PC-9 (cell line): ENCODE data around the gene NTM.

Source experiments
- EZH2 ChIP-seq: fragments of 200-600 bp; sonication (generic); IDR thresholded peaks from 2 replicates; pipeline ENCODE4 v1.8.0; 2017; ENCODE audit warnings: antibody characterized with exemption, low read depth
- TF ChIP-seq, protein P1 (sequence below): fragments of 200-600 bp; sonication (generic); conservative IDR thresholded peaks from 2 replicates; pipeline ENCODE4 v1.6.1; 2017; ENCODE audit warnings: mixed run types, antibody characterized with exemption, mild to moderate bottlenecking, moderate library complexity

DNA sequence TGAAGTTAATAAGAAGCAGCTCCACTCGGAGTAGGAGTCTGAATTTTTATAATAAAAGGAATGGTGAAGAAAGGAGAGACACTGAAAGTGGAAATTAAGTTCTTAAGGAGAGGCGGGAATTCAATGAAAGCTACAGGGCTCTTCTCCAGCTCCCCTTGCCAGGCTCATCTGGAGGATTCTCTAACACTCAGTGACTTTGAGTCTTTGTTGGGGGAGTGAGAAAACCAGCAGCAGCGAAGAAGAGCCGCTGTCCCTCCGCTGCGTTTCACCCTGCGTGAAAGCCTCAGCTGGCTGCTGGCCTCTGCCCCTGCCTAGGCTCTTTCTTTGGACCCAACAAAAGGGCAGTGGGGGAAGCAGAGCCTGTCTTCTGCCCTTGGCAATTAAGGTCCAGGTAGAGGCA is 113.0 kb downstream of the NTM start:
- TF ChIP-seq, protein P1, sequence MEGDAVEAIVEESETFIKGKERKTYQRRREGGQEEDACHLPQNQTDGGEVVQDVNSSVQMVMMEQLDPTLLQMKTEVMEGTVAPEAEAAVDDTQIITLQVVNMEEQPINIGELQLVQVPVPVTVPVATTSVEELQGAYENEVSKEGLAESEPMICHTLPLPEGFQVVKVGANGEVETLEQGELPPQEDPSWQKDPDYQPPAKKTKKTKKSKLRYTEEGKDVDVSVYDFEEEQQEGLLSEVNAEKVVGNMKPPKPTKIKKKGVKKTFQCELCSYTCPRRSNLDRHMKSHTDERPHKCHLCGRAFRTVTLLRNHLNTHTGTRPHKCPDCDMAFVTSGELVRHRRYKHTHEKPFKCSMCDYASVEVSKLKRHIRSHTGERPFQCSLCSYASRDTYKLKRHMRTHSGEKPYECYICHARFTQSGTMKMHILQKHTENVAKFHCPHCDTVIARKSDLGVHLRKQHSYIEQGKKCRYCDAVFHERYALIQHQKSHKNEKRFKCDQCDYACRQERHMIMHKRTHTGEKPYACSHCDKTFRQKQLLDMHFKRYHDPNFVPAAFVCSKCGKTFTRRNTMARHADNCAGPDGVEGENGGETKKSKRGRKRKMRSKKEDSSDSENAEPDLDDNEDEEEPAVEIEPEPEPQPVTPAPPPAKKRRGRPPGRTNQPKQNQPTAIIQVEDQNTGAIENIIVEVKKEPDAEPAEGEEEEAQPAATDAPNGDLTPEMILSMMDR, result no peak
- TF ChIP-seq EZH2, result no peak
